Ovary (tissue), 3 donors: ENCODE data around the gene CRISPLD2.

Source experiments
- EP300 ChIP-seq: sonication (generic); formaldehyde crosslinking; IDR thresholded peaks from one replicate; pipeline ENCODE4 v1.6.1; 2017; ENCODE audit warnings: antibody characterized with exemption
- POLR2A ChIP-seq: fragments of 450-650 bp; IDR thresholded peaks from one replicate; pipeline ENCODE4 v1.6.1; 2017; ENCODE audit warnings: antibody characterized with exemption, mild to moderate bottlenecking, moderate library complexity
- TF ChIP-seq, protein P1 (sequence below), 3 donors: fragments of 450-650 bp in 2 of 3; fragments of 200-600 bp in 1 of 3; IDR thresholded peaks; one replicate each; pipeline versions ENCODE4 v1.5.1 to v1.8.0; 2016 to 2022; ENCODE audit warnings: antibody characterized with exemption in 3 of 3, mild to moderate bottlenecking in 1 of 3
- donor health status: DM: no; HTN: no; CAD: no.

- TF ChIP-seq, protein P1, sequence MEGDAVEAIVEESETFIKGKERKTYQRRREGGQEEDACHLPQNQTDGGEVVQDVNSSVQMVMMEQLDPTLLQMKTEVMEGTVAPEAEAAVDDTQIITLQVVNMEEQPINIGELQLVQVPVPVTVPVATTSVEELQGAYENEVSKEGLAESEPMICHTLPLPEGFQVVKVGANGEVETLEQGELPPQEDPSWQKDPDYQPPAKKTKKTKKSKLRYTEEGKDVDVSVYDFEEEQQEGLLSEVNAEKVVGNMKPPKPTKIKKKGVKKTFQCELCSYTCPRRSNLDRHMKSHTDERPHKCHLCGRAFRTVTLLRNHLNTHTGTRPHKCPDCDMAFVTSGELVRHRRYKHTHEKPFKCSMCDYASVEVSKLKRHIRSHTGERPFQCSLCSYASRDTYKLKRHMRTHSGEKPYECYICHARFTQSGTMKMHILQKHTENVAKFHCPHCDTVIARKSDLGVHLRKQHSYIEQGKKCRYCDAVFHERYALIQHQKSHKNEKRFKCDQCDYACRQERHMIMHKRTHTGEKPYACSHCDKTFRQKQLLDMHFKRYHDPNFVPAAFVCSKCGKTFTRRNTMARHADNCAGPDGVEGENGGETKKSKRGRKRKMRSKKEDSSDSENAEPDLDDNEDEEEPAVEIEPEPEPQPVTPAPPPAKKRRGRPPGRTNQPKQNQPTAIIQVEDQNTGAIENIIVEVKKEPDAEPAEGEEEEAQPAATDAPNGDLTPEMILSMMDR (IDR thresholded peaks at IDR 0.05) = no peak
- TF ChIP-seq POLR2A = no peak
- no peak for TF ChIP-seq EP300
Measured at GRCh38 chr16:84884596-84885341, 65.0 kb downstream of the CRISPLD2 start.
